NCI-H146 treated with DMSO at 0.1 percent for 48 hours (cell line): ENCODE measurements around the gene PML.
"Not testable (repeated sequence)": the region's sequence is repeated elsewhere in the genome, so short reads cannot be mapped to it uniquely, and the experiment has no call there.

Experiments used
- DNase-seq: peaks from one replicate; lab custom pipeline; 2025; ENCODE audit not compliant: unreplicated experiment; lab: John Stamatoyannopoulos, UW

The PML gene

GRCh38 chr15:74056330-74056729, 61.8 kb downstream of the PML start:
- not testable (repeated sequence) for DNase-seq

- DNase-seq, result not testable (repeated sequence)
Measured at GRCh38 chr15:74059050-74059833, 64.7 kb downstream of the PML start.

- no peak for DNase-seq
Measured at GRCh38 chr15:74060251-74060650, 65.7 kb downstream of the PML start.

GRCh38 chr15:74062236-74062635, 67.7 kb downstream of the PML start:
- DNase-seq, result no peak

- no peak for DNase-seq
Measured at GRCh38 chr15:74062671-74063070, 68.2 kb downstream of the PML start.

GRCh38 chr15:74063425-74064146, 69.1 kb downstream of the PML start:
- not testable (repeated sequence) for DNase-seq

- not testable (repeated sequence) for DNase-seq
Measured at GRCh38 chr15:74064183-74064582, 69.7 kb downstream of the PML start.

- DNase-seq, result not testable (repeated sequence)
Measured at GRCh38 chr15:74064822-74065221, 70.3 kb downstream of the PML start.

- DNase-seq, result not testable (repeated sequence)
Measured at GRCh38 chr15:74065684-74066411, 71.3 kb downstream of the PML start.

- DNase-seq, result not testable (repeated sequence)
Measured at GRCh38 chr15:74071645-74072044, 77.1 kb downstream of the PML start.

- DNase-seq, result not testable (repeated sequence)
Measured at GRCh38 chr15:74072132-74072531, 77.6 kb downstream of the PML start.

GRCh38 chr15:74072614-74073337, 78.3 kb downstream of the PML start:
- DNase-seq, result not testable (repeated sequence)

- DNase-seq, result not testable (repeated sequence)
Measured at GRCh38 chr15:74075781-74076180, 81.3 kb downstream of the PML start.

GRCh38 chr15:74082450-74082849, 87.9 kb downstream of the PML start, which contains the start of gene GOLGA6A:
Gene GOLGA6A (minus strand): TSS chr15:74082550. CDS start chr15:74082509, 41 bp downstream.
- not testable (repeated sequence) for DNase-seq

- DNase-seq, result not testable (repeated sequence)
Measured at GRCh38 chr15:74094567-74094966, 100.1 kb downstream of the PML start.

- not testable (repeated sequence) for DNase-seq
Measured at GRCh38 chr15:74095610-74096009, 101.1 kb downstream of the PML start.

- not testable (repeated sequence) for DNase-seq
Measured at GRCh38 chr15:74096753-74097474, 102.4 kb downstream of the PML start.
